IMR-90 (cell line): Measurements from ENCODE around the gene PITPNC1. TPM values are rescaled to one million over a fixed set of nuclear protein-coding genes. Genes with fewer than 3 reads are reported as not detected.
A peak's percentile ranks its signal among the peaks of the same experiment; 100 is the strongest.

ENCODE experiments used
- ATAC-seq: fragments of 200-7000 bp; cut with Tn5 transposase; 2 replicates; pipeline ENCODE4 v1.9.1; 2020; ENCODE audit warnings: low read depth, mild to moderate bottlenecking, moderate library complexity
- BruUV-seq: library from RNA; stranded (reverse); fragments of 400-500 nt; replicated peaks from 2 replicates; lab custom pipeline; 2021; lab: Mats Ljungman, UMichigan
- CTCF ChIA-PET: fragments of 300-600 bp; formaldehyde crosslinking; extraction: SDS; loops from one replicate; lab custom pipeline; 2021; ENCODE audit warnings: antibody characterized with exemption; lab: Yijun Ruan, JAX
- POLR2A ChIA-PET: fragments of 300-600 bp; sonication (Branson Sonifier 250); formaldehyde crosslinking; loops from one replicate; lab custom pipeline; 2022; ENCODE audit warnings: antibody characterized with exemption; ENCODE audit not compliant: unreplicated experiment; lab: Charles Lee
- DNase-seq: peaks from one replicate; pipeline ENCODE4 v3.0.0; 2013
- H2AFZ ChIP-seq: replicated peaks from 2 replicates; pipeline ENCODE3; 2013; ENCODE audit warnings: low read length, mild to moderate bottlenecking; ENCODE audit not compliant: poor library complexity
- H2AK5ac ChIP-seq: 2 replicates; pipeline ENCODE4 v1.6.1; 2013; ENCODE audit warnings: low read depth, low read length, inconsistent platforms
- H2AK9ac ChIP-seq: replicated peaks from 2 replicates; pipeline ENCODE3; 2013; ENCODE audit warnings: mild to moderate bottlenecking, low read depth, low read length, moderate library complexity; ENCODE audit not compliant: poor library complexity
- H2BK120ac ChIP-seq: 2 replicates; pipeline ENCODE4 v1.6.1; 2013; ENCODE audit warnings: low read depth, low read length, inconsistent platforms
- H2BK15ac ChIP-seq: 3 replicates; pipeline ENCODE4 v1.6.1; 2013; ENCODE audit warnings: low read depth, low read length, inconsistent platforms
- H2BK20ac ChIP-seq: 2 replicates; pipeline ENCODE4 v1.6.1; 2013; ENCODE audit warnings: low read depth, mild to moderate bottlenecking, inconsistent platforms, low read length, moderate library complexity
- H2BK5ac ChIP-seq: 2 replicates; pipeline ENCODE4 v1.6.1; 2013; ENCODE audit warnings: mild to moderate bottlenecking, low read depth, low read length, inconsistent platforms; ENCODE audit not compliant: poor library complexity, severe bottlenecking
- H3K14ac ChIP-seq: replicated peaks from 2 replicates; pipeline ENCODE4 v1.6.1; 2013; ENCODE audit warnings: low read depth, low read length, inconsistent platforms
- H3K18ac ChIP-seq: 2 replicates; pipeline ENCODE4 v1.6.1; 2013; ENCODE audit warnings: low read depth, low read length, control low read depth
- H3K23ac ChIP-seq: 2 replicates; pipeline ENCODE4 v1.6.1; 2013; ENCODE audit warnings: low read depth, low read length, inconsistent platforms
- H3K27ac ChIP-seq: 2 replicates; pipeline ENCODE4 v1.5.1; 2013; ENCODE audit warnings: mild to moderate bottlenecking, control low read depth, low read length; ENCODE audit not compliant: insufficient read depth
- H3K27me3 ChIP-seq: 2 replicates; pipeline ENCODE4 v1.6.1; 2013; ENCODE audit warnings: low read length; ENCODE audit not compliant: control insufficient read depth, insufficient read depth
- H3K36me3 ChIP-seq: 2 replicates; pipeline ENCODE4 v1.6.1; 2013; ENCODE audit warnings: low read length, mixed read lengths; ENCODE audit not compliant: control insufficient read depth, insufficient read depth
- H3K4ac ChIP-seq: 2 replicates; pipeline ENCODE4 v1.6.1; 2013; ENCODE audit warnings: low read depth, low read length, inconsistent platforms
- H3K4me1 ChIP-seq: 2 replicates; pipeline ENCODE4 v1.6.1; 2013; ENCODE audit warnings: low read length, mixed read lengths; ENCODE audit not compliant: control insufficient read depth, insufficient read depth
- H3K4me2 ChIP-seq: 2 replicates; pipeline ENCODE4 v1.6.1; 2013; ENCODE audit warnings: low read depth, mild to moderate bottlenecking, control low read depth, low read length, moderate library complexity
- H3K4me3 ChIP-seq: 2 replicates; pipeline ENCODE4 v1.5.1; 2013; ENCODE audit warnings: low read depth, mild to moderate bottlenecking, control low read depth, low read length, moderate library complexity; ENCODE audit not compliant: insufficient read depth
- H3K56ac ChIP-seq: 2 replicates; pipeline ENCODE4 v1.6.1; 2013; ENCODE audit warnings: low read length, inconsistent platforms; ENCODE audit not compliant: insufficient read depth; ENCODE audit errors: extremely low read depth
- H3K79me1 ChIP-seq, 2 experiments: 2 replicates each; pipeline ENCODE4 v1.6.1; 2013; ENCODE audit warnings: low read length in 2 of 2, inconsistent platforms in 1 of 2, low read depth in 1 of 2
- H3K9ac ChIP-seq: 2 replicates; pipeline ENCODE4 v1.6.1; 2013; ENCODE audit warnings: low read depth, low read length, control low read depth
- H3K9me1 ChIP-seq: 2 replicates; pipeline ENCODE4 v1.6.1; 2013; ENCODE audit warnings: low read length, inconsistent platforms; ENCODE audit not compliant: insufficient read depth
- H3K9me3 ChIP-seq: 2 replicates; pipeline ENCODE4 v1.6.1; 2013; ENCODE audit warnings: low read length; ENCODE audit not compliant: control insufficient read depth, insufficient read depth
- H4K20me1 ChIP-seq: 2 replicates; pipeline ENCODE4 v1.6.1; 2013; ENCODE audit warnings: low read length, inconsistent platforms; ENCODE audit not compliant: insufficient read depth
- H4K5ac ChIP-seq: 2 replicates; pipeline ENCODE4 v1.6.1; 2013; ENCODE audit warnings: mild to moderate bottlenecking, low read depth, low read length, control low read depth
- H4K8ac ChIP-seq, 2 experiments: 2 replicates each; pipeline ENCODE4 v1.6.1; 2013; ENCODE audit warnings: low read depth in 2 of 2, low read length in 2 of 2, control low read depth in 1 of 2, inconsistent platforms in 1 of 2
- H4K91ac ChIP-seq: 2 replicates; pipeline ENCODE4 v1.6.1; 2013; ENCODE audit warnings: low read depth, low read length, inconsistent platforms; ENCODE audit not compliant: insufficient read depth
- CEBPB ChIP-seq: IDR thresholded peaks from 2 replicates; pipeline ENCODE4 v1.6.1; 2012; ENCODE audit warnings: low read depth, low read length, improper control_type of control experiment
- MAFK ChIP-seq: IDR thresholded peaks from 2 replicates; pipeline ENCODE4 v1.6.1; 2012; ENCODE audit warnings: low read depth, low read length, improper control_type of control experiment
- WGBS, 2 experiments: methylation state at CpG; one replicate each; pipeline versions ENCODE4 v1.1.5 to v1.1.7; 2013; ENCODE audit warnings: missing lambda C conversion rate in 2 of 2; ENCODE audit not compliant: insufficient read length in 1 of 2; ENCODE audit errors: extremely low coverage in 2 of 2; 5-methylcytosine and 5-hydroxymethylcytosine counted together
- dilution Hi-C: fragments of 300-500 bp; cut with HindIII; formaldehyde crosslinking; loops from one replicate; pipeline ENCODE4 v1.14.3; 2018; ENCODE audit warnings: low sequenced_read_pairs; ENCODE audit not compliant: unreplicated experiment
- in situ Hi-C: fragments of 300-500 bp; cut with MboI; formaldehyde crosslinking; loops from 3 replicates; pipeline ENCODE4 v1.14.3; 2019; ENCODE audit warnings: low sequenced_read_pairs, inconsistent platforms, mixed read lengths
- intact Hi-C: fragments of 100-400 bp; cut with micrococcal nuclease; formaldehyde crosslinking; loops from 2 replicates; pipeline ENCODE4 v1.10.0; 2022
- polyA plus RNA-seq, 3 experiments: library from polyadenylated mRNA; depleted of rRNA; stranded (reverse); fragments of >200 nt; gene quantifications; 2 replicates each; pipeline ENCODE4 v1.2.3, GENCODE V29; 2012; ENCODE audit warnings: low replicate concordance in 1 of 3
- total RNA-seq: library from RNA; depleted of rRNA; stranded (reverse); fragments of >200 nt; gene quantifications from 2 replicates; pipeline ENCODE4 v1.2.3, GENCODE V29; 2012

Gene PITPNC1
- total and polyA plus RNA-seq, 2 of the 4 experiments (the other 2 are of a cell fraction), result 4.1 TPM

- Histone ChIP-seq H2BK120ac (no peak overlapping the region), H3K79me1 (peaks cover 20% of the 10 kb centered on the region in 2 experiments), H3K27ac (no peak overlapping the region), H3K4me2 (no peak overlapping the region), H3K9ac (no peak overlapping the region), H3K4ac (no peak overlapping the region), H3K56ac (no peak overlapping the region), H2AK5ac (peak overlapping the region; percentile 45; the same call in 1 of the 2 replicates), H3K9me1 (no peaks in the 10 kb centered on the region), H4K20me1 (no peaks in the 10 kb centered on the region), H3K4me3 (no peak overlapping the region), H2BK5ac (no peak overlapping the region), H4K5ac (no peak overlapping the region), H3K18ac (no peak overlapping the region), H2AFZ (no peak overlapping the region), H4K8ac (no peak overlapping the region), H2BK20ac (no peak overlapping the region), H3K14ac (no peak overlapping the region), H3K27me3 (no peaks in the 10 kb centered on the region), H4K91ac (no peak overlapping the region), H2BK15ac (peak overlapping the region; percentile 19; the same call in 1 of the 3 replicates), H3K9me3 (no peaks in the 10 kb centered on the region), H3K36me3 (no peaks in the 10 kb centered on the region), H2AK9ac (no peak overlapping the region), H3K23ac (no peak overlapping the region), H3K4me1 (peaks cover 3% of the 10 kb centered on the region; the same call in 1 of the 2 replicates)
- no CpG with 5 or more reads among the region's 13 CpGs for WGBS, 2 experiments
- TF ChIP-seq MAFK (no peak), CEBPB (0 out of 2 replicates have a peak, but pooled peaks have one; percentile 18)
- dilution Hi-C loops (no loop called here), intact Hi-C loops (no loop called here), in situ Hi-C loops (no loop called here)
- no TSS peak for BruUV-seq
- POLR2A ChIA-PET, result no interaction called here
- CTCF ChIA-PET, result interaction anchor here (0.8 kb wide), 1 partner anchor 32 kb away, joined by 3 read pairs; no protein-coding TSS in a partner anchor
- DNase-seq (no peak), ATAC-seq (no peak)
Observed at GRCh38 chr17:67442787-67443624, 65.9 kb downstream of the PITPNC1 start.
